ENCODE data around the gene SEZ6L. TPM values are rescaled to one million over a fixed set of nuclear protein-coding genes. Genes with fewer than 3 reads are reported as not detected.

Gene SEZ6L
- total RNA-seq, 2 experiments from 2014 or later: 0.05 TPM; not detected in 1

DNA sequence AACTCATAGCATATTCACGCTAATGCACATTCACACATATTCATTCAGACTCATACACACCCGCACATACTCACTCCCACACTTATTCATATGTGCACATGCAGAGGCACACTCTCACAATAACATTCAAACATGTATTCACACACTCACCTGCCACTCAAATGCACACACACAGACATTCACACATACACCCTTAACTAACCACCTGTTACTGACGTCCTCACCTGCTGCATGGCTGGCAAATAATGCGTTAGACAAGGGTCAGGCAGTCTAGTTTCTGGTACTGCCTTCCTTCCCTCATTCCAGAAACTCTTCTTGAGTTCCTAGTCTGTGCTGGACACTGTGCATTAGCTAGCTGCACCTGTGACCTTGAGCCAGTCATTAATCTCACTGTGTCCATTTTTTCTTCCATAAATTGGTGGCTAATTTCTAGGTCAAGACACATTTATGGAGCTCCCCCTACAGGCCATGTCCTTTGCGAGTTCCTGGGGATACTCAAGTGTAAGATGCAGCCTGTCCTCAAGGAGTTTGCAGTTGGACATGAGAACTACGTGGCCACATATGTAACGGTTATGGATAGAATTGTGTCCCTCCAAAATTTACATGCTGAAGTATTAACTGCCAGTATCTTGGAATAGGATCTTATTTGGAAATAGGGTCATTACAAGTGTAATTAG is 34.5 kb upstream of the SEZ6L start:
- Mint-ChIP-seq H3K4me1 (ENCODE audit: low read depth) (no peaks in the 10 kb centered on the region), H3K27me3 (peaks cover 18% of the 10 kb centered on the region), H3K9me3 (no peaks in the 10 kb centered on the region), H3K27ac (no peak overlapping the region), H3K4me3 (no peak overlapping the region), H3K36me3 (ENCODE audit: low read depth) (no peaks in the 10 kb centered on the region)
- H3K4me3 ChIP-seq (ENCODE audit: low read length): no peak overlapping the region
- H3K27ac ChIP-seq (ENCODE audit: low read depth in 1 of 2, low read length in 2 of 2): no peak overlapping the region
- TF ChIP-seq, protein P1, sequence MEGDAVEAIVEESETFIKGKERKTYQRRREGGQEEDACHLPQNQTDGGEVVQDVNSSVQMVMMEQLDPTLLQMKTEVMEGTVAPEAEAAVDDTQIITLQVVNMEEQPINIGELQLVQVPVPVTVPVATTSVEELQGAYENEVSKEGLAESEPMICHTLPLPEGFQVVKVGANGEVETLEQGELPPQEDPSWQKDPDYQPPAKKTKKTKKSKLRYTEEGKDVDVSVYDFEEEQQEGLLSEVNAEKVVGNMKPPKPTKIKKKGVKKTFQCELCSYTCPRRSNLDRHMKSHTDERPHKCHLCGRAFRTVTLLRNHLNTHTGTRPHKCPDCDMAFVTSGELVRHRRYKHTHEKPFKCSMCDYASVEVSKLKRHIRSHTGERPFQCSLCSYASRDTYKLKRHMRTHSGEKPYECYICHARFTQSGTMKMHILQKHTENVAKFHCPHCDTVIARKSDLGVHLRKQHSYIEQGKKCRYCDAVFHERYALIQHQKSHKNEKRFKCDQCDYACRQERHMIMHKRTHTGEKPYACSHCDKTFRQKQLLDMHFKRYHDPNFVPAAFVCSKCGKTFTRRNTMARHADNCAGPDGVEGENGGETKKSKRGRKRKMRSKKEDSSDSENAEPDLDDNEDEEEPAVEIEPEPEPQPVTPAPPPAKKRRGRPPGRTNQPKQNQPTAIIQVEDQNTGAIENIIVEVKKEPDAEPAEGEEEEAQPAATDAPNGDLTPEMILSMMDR (IDR thresholded peaks at IDR 0.05): no peak
- DNase-seq (no peak), ATAC-seq (ENCODE audit: poor library complexity) (no peak)
- intact Hi-C loops (cut with DNase I, micrococcal nuclease): no loop called here
- H3K27me3 ChIP-seq (ENCODE audit: control insufficient read depth in 1 of 2, insufficient read depth in 2 of 2, low read length in 2 of 2): peaks cover 6 to 9% of the 10 kb centered on the region in 2 experiments
- no peaks in the 10 kb centered on the region for H3K4me1 ChIP-seq (ENCODE audit: insufficient read depth, low read length)
- H3K9me3 ChIP-seq (ENCODE audit: control insufficient read depth in 1 of 2, insufficient read depth in 1 of 2, low read length in 2 of 2): no peaks in the 10 kb centered on the region
- no peaks in the 10 kb centered on the region for H3K36me3 ChIP-seq (ENCODE audit: insufficient read depth, low read length)
- POLR2A ChIA-PET: no interaction called here
- CTCF ChIA-PET: no interaction called here

DNA sequence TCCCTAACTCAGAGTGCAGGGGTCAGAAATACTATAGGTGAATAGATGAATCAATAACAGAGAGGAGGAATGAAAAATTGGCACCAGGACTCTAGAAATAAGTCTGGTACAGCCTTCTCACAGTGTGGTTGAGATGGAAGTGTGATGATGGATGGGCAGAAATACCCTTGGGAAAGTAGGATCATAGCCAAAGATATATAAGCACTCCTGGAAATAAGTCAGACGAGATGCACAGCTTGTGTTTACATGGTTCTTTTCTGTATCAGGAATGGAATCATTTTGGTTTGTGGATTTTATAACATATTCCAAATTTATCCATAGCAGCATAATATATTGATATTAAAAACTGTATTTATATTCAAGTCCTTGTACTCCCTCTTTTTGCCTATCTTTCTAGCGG is 33.5 kb upstream of the SEZ6L start:
- ATAC-seq (ENCODE audit: poor library complexity) (no peak), DNase-seq (no peak)
- Mint-ChIP-seq H3K27me3 (peaks cover 24% of the 10 kb centered on the region), H3K9me3 (no peaks in the 10 kb centered on the region), H3K36me3 (ENCODE audit: low read depth) (no peaks in the 10 kb centered on the region), H3K4me1 (ENCODE audit: low read depth) (no peaks in the 10 kb centered on the region), H3K4me3 (no peak overlapping the region), H3K27ac (no peak overlapping the region)
- no peaks in the 10 kb centered on the region for H3K9me3 ChIP-seq (ENCODE audit: control insufficient read depth in 1 of 2, insufficient read depth in 1 of 2, low read length in 2 of 2)
- no peaks in the 10 kb centered on the region for H3K36me3 ChIP-seq (ENCODE audit: insufficient read depth, low read length)
- ChIA-PET CTCF (no interaction called here), POLR2A (no interaction called here)
- peaks cover 6 to 9% of the 10 kb centered on the region in 2 experiments for H3K27me3 ChIP-seq (ENCODE audit: control insufficient read depth in 1 of 2, insufficient read depth in 2 of 2, low read length in 2 of 2)
- no peak overlapping the region for H3K4me3 ChIP-seq (ENCODE audit: low read length)
- no peak overlapping the region for H3K27ac ChIP-seq (ENCODE audit: low read depth in 1 of 2, low read length in 2 of 2)
- no peaks in the 10 kb centered on the region for H3K4me1 ChIP-seq (ENCODE audit: insufficient read depth, low read length)
- TF ChIP-seq, protein P1 (IDR thresholded peaks at IDR 0.05): no peak
- intact Hi-C loops (cut with DNase I, micrococcal nuclease): loop anchor here in 1 of 2 experiments (1.0 kb wide), 1 partner anchor 11 kb away; no protein-coding TSS in a partner anchor

DNA sequence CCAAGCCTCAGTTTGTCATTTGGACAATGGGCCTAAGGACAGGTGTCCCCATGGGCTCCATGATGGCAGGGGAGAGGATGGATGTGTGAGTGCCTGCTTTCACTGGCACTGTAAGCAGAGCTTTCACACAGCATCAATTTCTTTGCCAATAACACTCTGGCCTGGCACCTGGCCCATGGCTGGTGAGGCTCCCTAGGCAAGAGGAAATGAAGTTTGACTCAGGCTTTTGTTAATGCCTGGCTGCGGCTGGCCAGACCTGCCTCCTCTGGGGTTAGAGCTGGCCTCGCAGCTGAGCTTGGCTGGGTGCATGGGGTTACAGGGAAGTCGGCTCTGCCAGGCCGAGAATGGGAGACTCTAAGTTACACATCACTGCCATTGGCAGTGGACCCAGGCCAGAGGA is 30.0 kb upstream of the SEZ6L start:
- H3K36me3 Mint-ChIP-seq (ENCODE audit: low read depth): no peaks in the 10 kb centered on the region
- TF ChIP-seq, protein P1 (IDR thresholded peaks at IDR 0.05): no peak

More for the DNA sequence above, 30.0 kb upstream of the SEZ6L start:
- ATAC-seq (ENCODE audit: poor library complexity) (no peak), DNase-seq (no peak)
- ChIA-PET CTCF (no interaction called here), POLR2A (no interaction called here)
- no peaks in the 10 kb centered on the region for H3K9me3 ChIP-seq (ENCODE audit: control insufficient read depth in 1 of 2, insufficient read depth in 1 of 2, low read length in 2 of 2)
- Mint-ChIP-seq H3K4me1 (ENCODE audit: low read depth) (no peaks in the 10 kb centered on the region), H3K4me3 (no peak overlapping the region), H3K27me3 (peaks cover 25% of the 10 kb centered on the region), H3K27ac (no peak overlapping the region), H3K9me3 (peaks cover 2% of the 10 kb centered on the region)
- H3K36me3 ChIP-seq (ENCODE audit: insufficient read depth, low read length): no peaks in the 10 kb centered on the region
- intact Hi-C loops (cut with DNase I, micrococcal nuclease): no loop called here
- no peaks in the 10 kb centered on the region for H3K4me1 ChIP-seq (ENCODE audit: insufficient read depth, low read length)
- no peak overlapping the region for H3K27ac ChIP-seq (ENCODE audit: low read depth in 1 of 2, low read length in 2 of 2)
- peaks cover 6% of the 10 kb centered on the region in 2 experiments for H3K27me3 ChIP-seq (ENCODE audit: control insufficient read depth in 1 of 2, insufficient read depth in 2 of 2, low read length in 2 of 2)
- no peak overlapping the region for H3K4me3 ChIP-seq (ENCODE audit: low read length)

Data from CD4-positive, alpha-beta T cell (primary cell).